ENCODE results near the gene SP1.
A peak's percentile ranks its signal among the peaks of the same experiment; 100 is the strongest.
"Not testable (repeated sequence)": the region's sequence is repeated elsewhere in the genome, so short reads cannot be mapped to it uniquely, and the experiment has no call there.

Gene SP1

DNA sequence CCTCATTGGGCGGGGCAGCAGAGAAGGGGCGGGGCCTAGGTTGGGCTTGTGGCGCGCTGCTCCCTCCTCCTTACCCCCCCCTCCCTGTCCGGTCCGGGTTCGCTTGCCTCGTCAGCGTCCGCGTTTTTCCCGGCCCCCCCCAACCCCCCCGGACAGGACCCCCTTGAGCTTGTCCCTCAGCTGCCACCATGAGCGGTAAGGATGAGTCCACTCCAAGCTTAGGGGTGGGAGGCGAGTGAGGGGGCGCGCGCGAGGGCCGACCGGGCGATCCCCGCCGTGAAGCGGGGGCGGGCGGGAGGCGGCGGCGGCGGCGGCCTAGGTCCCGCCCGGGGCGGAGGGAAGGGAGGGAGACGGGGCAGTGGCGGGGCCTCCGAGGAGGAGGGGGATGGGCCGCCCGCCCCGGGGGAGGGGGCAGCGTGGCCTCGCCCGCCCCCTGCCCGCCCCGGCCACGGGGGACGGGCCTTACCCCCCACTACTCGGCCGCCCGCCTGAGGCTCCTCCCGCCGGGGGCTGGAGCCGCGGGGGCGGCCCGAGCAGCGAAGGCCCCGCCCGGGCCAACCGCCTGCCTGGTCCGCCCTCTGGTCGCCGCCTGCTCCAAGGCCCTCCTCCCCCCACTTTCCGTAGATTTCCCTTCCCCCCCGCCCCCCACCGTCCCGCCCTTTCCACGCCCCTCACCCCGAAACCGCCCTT is at the start of gene SP1:
SP1 (plus strand) TSS at position 73 of the 690 bp plus-strand sequence; CDS start at position 189, 116 bp downstream.
- peak within 1 kb of the TSS; percentile 94 for H3K27ac Mint-ChIP-seq
- DNase-seq, result peak; percentile 99
- no peaks in the 10 kb centered on the region for H3K27me3 Mint-ChIP-seq
- peaks cover 46% of the 10 kb centered on the region for H3K36me3 Mint-ChIP-seq (ENCODE audit: low read depth)
- no peaks in the 10 kb centered on the region for H3K9me3 Mint-ChIP-seq
- peak within 1 kb of the TSS; percentile 84 for H3K4me3 Mint-ChIP-seq
- peaks cover 38% of the 10 kb centered on the region for H3K4me1 Mint-ChIP-seq (ENCODE audit: low read depth)

DNA sequence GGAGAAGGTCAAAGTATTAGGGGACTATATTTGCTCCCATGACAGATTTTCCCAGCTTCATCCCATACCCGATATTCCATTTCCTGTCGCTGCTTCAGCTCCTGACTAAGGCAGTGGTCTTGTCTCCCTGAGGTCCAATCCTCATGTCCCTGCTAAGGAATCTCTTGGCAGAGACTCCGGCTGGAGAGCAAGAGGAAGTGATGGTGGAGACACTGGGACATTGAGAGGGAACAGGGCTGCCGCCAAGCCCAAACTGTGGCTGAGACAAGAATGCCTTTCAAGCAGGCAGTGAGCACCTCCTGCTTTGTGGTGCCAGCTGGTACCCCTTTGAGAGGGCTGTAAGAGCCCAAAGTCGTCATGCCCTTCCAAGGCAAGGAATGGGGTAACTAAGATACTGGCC is 49.3 kb upstream of the SP1 start:
- peaks cover 35% of the 10 kb centered on the region for H3K27me3 Mint-ChIP-seq
- H3K36me3 Mint-ChIP-seq (ENCODE audit: low read depth), result no peaks in the 10 kb centered on the region
- no peak overlapping the region for H3K4me3 Mint-ChIP-seq
- DNase-seq, result no peak
- H3K9me3 Mint-ChIP-seq, result no peaks in the 10 kb centered on the region
- H3K27ac Mint-ChIP-seq, result no peak overlapping the region
- H3K4me1 Mint-ChIP-seq (ENCODE audit: low read depth), result peaks cover 6% of the 10 kb centered on the region

DNA sequence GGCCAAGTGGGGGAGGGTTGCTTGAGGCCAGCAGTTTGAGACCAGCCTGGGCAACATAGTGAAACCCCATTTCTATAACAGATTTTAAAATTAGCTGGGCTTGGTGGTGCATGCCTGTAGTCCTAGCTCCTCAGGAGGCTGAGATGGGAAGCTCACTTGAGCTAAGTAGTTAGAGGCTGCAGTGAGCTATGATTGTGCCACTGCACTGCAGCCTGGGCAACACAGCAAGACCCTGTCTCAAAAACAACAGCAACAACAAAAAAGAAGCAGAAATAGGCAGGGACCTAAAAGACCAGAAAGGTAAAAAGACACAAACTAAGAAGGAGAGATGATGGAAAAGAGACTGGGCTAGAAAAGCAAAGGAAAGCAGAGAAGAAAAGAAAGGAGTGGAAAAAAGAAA is 47.6 kb upstream of the SP1 start:
- H3K27me3 Mint-ChIP-seq, result peaks cover 51% of the 10 kb centered on the region
- not testable (repeated sequence) for H3K4me1 Mint-ChIP-seq (ENCODE audit: low read depth); H3K27ac Mint-ChIP-seq; DNase-seq; H3K36me3 Mint-ChIP-seq (ENCODE audit: low read depth); H3K9me3 Mint-ChIP-seq; H3K4me3 Mint-ChIP-seq

DNA sequence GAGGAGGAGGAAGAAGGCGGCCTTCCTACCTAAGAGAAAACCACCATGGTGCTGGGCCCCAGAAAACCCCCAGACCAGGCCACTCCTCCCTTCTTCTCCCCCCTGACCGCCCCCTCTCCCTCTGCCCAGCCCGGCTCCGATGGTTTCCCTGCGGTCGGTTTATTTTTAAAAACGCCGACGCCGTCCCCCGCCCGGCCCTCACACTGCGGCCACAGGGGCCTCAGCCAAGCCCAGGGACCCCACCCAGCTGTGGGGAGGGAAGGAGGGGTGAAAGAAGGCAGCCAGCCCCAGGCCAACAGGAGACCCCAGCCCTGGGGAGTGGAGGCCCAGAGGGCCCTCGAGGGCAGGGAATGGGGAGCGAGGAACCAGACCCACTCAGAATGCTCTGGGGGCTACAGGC is 47.2 kb upstream of the SP1 start:
- no peak overlapping the region for H3K4me3 Mint-ChIP-seq
- H3K27me3 Mint-ChIP-seq, result peaks cover 53% of the 10 kb centered on the region
- DNase-seq, result no peak
- no peaks in the 10 kb centered on the region for H3K36me3 Mint-ChIP-seq (ENCODE audit: low read depth)
- no peaks in the 10 kb centered on the region for H3K9me3 Mint-ChIP-seq
- peaks cover 2% of the 10 kb centered on the region for H3K4me1 Mint-ChIP-seq (ENCODE audit: low read depth)
- no peak overlapping the region for H3K27ac Mint-ChIP-seq

DNA sequence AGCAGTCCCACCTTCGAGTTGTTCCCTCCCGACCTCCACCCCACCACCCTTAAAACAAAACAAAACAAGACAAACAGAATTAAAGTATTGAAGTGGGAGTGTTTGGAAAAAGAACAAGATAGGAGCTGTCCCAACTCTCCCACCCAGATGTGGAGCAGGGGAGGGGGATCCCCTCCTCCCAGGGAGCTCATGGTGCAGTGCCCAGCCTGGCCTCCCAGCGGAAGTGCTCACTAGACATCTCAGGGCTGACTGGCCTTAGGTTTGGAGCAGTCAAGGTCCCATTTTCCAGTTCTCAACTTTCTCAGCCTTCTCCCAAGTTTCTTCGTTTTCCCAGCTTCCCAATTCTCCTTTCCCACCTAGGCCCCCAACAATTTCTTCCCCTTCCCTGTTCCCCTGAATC is 46.7 kb upstream of the SP1 start:
- H3K4me3 Mint-ChIP-seq, result no peak overlapping the region
- H3K27me3 Mint-ChIP-seq, result peaks cover 56% of the 10 kb centered on the region
- H3K9me3 Mint-ChIP-seq, result no peaks in the 10 kb centered on the region
- peaks cover 5% of the 10 kb centered on the region for H3K4me1 Mint-ChIP-seq (ENCODE audit: low read depth)
- no peak overlapping the region for H3K27ac Mint-ChIP-seq
- DNase-seq, result no peak
- no peaks in the 10 kb centered on the region for H3K36me3 Mint-ChIP-seq (ENCODE audit: low read depth)

DNA sequence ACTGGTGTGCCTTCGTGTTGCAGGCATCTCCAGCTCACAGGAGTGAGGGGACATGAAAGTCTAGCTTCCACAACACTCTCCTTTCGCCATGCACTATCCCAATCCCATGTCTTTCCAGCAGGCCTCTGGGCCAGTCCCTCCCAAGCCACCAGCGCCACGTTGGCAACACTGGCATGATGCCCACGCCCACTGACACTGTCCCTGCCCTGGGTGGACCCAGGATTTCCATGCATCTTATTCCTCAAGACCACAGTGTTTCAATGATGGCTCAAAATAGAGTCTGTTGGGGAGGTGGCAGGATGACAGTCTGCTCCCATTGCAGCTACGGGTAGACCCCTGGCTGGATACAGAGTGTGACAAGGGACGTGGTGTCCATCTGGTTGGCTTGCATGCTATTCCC is 46.1 kb upstream of the SP1 start:
- Mint-ChIP-seq H3K36me3 (ENCODE audit: low read depth) (no peaks in the 10 kb centered on the region), H3K9me3 (no peaks in the 10 kb centered on the region), H3K4me1 (ENCODE audit: low read depth) (peaks cover 5% of the 10 kb centered on the region), H3K4me3 (no peak overlapping the region), H3K27ac (no peak overlapping the region), H3K27me3 (peaks cover 59% of the 10 kb centered on the region)
- DNase-seq, result no peak

DNA sequence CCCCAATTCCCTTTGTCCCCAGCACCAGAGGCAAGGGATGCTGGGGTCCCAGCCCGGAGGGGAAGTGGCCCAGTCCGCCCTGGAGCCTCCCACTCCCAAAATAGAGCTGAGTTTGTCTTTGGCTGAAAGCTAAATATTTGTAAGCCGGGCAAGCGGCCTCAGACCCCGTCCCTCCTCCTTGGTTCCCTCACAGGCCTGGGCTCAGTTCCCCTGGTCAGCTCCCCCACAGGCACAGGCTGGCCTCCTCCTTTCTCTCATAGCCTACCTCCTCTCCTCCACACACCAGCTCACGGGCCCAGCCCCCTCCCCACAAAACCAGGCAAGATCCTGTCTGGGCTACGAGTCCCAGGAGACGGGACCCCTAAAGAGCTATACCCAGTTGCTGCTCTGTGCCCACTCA is 45.2 kb upstream of the SP1 start:
- no peak for DNase-seq
- Mint-ChIP-seq H3K36me3 (ENCODE audit: low read depth) (no peaks in the 10 kb centered on the region), H3K27ac (no peak overlapping the region), H3K9me3 (no peaks in the 10 kb centered on the region), H3K4me1 (ENCODE audit: low read depth) (peaks cover 5% of the 10 kb centered on the region), H3K4me3 (no peak overlapping the region), H3K27me3 (peaks cover 61% of the 10 kb centered on the region)

DNA sequence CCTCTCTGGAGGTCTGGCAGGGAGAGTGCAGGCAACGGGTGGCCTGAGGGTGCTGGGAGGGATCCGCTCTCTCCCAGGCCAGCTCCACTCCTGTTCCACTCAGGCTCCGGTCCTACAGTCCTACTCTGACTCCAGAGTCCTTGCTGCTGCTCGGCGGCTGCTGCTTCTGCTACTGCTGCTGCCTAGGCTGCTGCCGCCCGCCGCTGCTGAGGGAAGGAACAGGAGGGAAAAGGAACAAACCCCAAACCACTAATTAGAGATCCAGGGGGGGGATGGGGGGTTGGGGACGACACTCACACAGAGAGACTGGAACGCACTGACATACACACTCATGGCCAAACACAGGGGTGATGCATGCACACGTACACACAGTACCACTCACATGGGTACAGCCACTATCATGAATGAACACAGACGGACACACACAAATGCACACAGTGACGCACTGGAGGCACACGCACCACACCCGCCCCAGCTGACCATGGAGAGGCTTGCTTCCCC is 43.7 kb upstream of the SP1 start, which contains the start of gene SP7:
SP7 (minus strand) TSS at position 174 of the 501 bp plus-strand sequence. CDS start 708 bp downstream, outside the sequence.
- no peaks in the 10 kb centered on the region for H3K9me3 Mint-ChIP-seq
- H3K36me3 Mint-ChIP-seq (ENCODE audit: low read depth), result no peaks in the 10 kb centered on the region
- DNase-seq, result no peak
- no peak within 1 kb of the TSS for H3K27ac Mint-ChIP-seq
- peaks cover 63% of the 10 kb centered on the region for H3K27me3 Mint-ChIP-seq
- H3K4me1 Mint-ChIP-seq (ENCODE audit: low read depth), result peaks cover 12% of the 10 kb centered on the region
- no peak within 1 kb of the TSS for H3K4me3 Mint-ChIP-seq

DNA sequence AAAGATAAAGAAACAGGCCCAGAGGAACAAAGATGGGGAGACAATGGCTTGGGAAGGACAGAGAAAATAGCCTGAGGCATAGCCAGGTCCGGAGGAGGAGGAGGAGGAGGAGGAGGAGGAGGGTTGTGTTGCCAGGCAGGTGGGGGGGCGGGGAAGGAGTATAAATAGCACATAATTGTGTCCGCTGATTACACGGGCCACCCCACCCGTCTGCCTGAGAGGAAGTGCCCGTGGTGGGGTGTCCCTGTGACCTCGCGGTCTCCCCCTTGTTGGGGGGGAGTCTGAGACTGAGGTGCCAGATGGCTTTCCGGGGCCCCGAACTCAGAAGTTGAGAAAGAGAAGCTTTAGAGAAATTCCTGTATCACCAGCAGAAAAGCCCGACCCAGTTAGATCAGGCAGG is 42.0 kb upstream of the SP1 start:
- Mint-ChIP-seq H3K4me3 (no peak overlapping the region), H3K27ac (no peak overlapping the region), H3K4me1 (ENCODE audit: low read depth) (peaks cover 12% of the 10 kb centered on the region), H3K36me3 (ENCODE audit: low read depth) (no peaks in the 10 kb centered on the region), H3K9me3 (no peaks in the 10 kb centered on the region), H3K27me3 (peaks cover 56% of the 10 kb centered on the region)
- DNase-seq, result no peak

DNA sequence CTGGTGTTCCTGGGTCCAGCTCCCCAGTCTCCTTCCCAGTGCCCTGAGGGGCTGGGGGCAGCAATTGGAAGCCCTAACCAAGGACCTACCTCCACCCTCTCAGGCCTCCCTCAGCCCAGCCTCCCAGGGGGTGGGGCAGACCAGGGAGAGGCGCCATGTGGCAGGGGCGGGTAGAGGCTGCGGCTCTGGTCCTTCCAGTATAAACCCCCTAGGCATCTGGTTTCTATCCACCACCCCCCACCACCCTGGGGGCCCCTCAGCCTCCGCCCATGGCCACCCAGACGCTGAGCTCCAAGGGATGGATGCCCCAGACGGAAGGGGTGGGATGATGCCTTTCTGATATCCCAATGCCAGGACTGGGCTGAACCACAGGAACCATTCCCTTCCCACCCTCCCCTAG is 41.1 kb upstream of the SP1 start:
- Mint-ChIP-seq H3K36me3 (ENCODE audit: low read depth) (no peaks in the 10 kb centered on the region), H3K4me1 (ENCODE audit: low read depth) (peaks cover 15% of the 10 kb centered on the region), H3K9me3 (no peaks in the 10 kb centered on the region), H3K27ac (no peak overlapping the region), H3K4me3 (no peak overlapping the region), H3K27me3 (peaks cover 47% of the 10 kb centered on the region)
- DNase-seq, result no peak

DNA sequence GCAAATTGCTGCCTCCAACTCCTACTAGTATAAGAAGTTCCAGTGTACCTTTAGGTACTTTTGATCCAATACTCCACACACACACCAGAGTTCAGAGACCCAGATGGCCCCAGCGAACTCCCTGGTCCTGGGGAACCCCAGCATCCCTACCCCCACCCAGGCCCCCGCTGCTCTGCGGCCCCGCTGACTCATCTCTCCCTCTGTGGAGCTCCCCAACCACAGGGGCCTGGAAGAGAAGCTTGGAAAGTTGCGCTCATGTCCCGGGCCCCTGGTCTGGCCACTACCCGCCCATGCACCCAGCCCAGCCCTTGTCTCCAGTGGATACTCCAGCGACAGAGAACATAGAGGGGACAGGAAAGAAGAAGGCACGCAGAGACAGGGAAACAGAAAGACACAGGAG is 39.6 kb upstream of the SP1 start:
- Mint-ChIP-seq H3K9me3 (no peaks in the 10 kb centered on the region), H3K27me3 (peaks cover 35% of the 10 kb centered on the region), H3K27ac (no peak overlapping the region), H3K4me3 (no peak overlapping the region), H3K36me3 (ENCODE audit: low read depth) (no peaks in the 10 kb centered on the region), H3K4me1 (ENCODE audit: low read depth) (peaks cover 26% of the 10 kb centered on the region)
- no peak for DNase-seq

DNA sequence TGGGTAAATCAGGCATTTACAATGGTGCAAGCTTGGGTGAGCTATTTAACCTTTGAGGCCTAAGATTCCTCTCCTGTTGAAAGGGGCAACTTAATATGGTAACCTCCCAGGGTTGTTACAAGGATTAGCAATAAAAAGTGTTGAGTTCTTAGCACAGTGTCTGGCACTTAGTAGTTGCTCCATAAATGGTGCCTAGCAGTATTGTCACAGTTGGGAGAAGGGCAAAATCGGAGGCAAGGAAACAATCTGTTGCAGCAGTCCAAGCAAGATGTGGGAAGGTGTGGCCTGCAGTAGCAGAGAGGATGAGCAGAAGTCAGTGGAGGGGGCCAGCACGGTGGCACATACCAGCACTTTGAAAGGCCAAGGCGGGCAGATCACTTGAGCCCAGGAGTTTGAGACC is 36.5 kb upstream of the SP1 start:
- H3K27ac Mint-ChIP-seq, result no peak overlapping the region
- H3K4me3 Mint-ChIP-seq, result no peak overlapping the region
- H3K27me3 Mint-ChIP-seq, result peaks cover 6% of the 10 kb centered on the region

DNA sequence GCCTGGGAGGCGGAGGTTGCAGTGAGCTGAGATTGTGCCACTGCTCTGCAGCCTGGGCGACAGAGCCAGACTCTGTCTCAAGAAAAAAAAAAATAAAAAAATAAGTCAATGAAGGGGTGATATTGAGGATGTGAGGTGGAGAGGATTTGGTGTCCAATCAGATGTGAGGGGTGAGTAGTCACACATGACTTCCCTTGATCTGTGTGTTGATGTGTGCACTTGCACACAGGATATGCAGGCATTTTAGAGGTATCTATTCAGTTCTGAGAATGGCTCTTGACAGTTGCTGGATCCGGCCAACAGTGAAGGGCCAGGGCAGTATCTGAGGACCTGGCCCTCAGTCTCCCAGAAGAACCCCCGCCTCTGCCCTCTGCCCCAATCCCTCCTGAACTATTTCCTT is 36.0 kb upstream of the SP1 start:
- DNase-seq, result no peak
- Mint-ChIP-seq H3K4me1 (ENCODE audit: low read depth) (peaks cover 22% of the 10 kb centered on the region), H3K4me3 (peak overlapping the region; percentile 56), H3K9me3 (no peaks in the 10 kb centered on the region), H3K27ac (peak overlapping the region; percentile 35), H3K36me3 (ENCODE audit: low read depth) (no peaks in the 10 kb centered on the region), H3K27me3 (peaks cover 5% of the 10 kb centered on the region)

More for the DNA sequence above, 36.5 kb upstream of the SP1 start:
- Mint-ChIP-seq H3K4me1 (ENCODE audit: low read depth) (peaks cover 22% of the 10 kb centered on the region), H3K36me3 (ENCODE audit: low read depth) (no peaks in the 10 kb centered on the region), H3K9me3 (no peaks in the 10 kb centered on the region)
- DNase-seq, result no peak

DNA sequence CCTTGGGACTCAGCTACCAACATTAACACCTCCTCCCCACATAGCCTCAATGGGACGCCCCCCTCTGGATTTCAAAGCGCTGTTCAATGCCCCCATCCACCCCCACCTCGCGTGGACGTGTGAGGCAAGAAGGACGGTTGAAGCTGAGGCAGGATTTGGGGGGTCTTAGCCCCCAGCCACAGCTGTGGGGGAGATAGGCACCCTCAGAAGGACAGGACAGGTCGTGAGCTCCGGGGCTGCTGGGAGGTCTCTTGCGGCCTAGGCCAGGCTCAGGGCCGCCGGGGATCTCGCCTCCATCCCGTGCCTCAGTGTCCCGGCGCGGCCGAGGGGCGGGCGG is 35.5 kb upstream of the SP1 start:
- DNase-seq, result no peak
- Mint-ChIP-seq H3K36me3 (ENCODE audit: low read depth) (no peaks in the 10 kb centered on the region), H3K4me3 (peak overlapping the region; percentile 56), H3K4me1 (ENCODE audit: low read depth) (peaks cover 22% of the 10 kb centered on the region), H3K27me3 (peaks cover 5% of the 10 kb centered on the region), H3K27ac (peak overlapping the region; percentile 35), H3K9me3 (no peaks in the 10 kb centered on the region)

DNA sequence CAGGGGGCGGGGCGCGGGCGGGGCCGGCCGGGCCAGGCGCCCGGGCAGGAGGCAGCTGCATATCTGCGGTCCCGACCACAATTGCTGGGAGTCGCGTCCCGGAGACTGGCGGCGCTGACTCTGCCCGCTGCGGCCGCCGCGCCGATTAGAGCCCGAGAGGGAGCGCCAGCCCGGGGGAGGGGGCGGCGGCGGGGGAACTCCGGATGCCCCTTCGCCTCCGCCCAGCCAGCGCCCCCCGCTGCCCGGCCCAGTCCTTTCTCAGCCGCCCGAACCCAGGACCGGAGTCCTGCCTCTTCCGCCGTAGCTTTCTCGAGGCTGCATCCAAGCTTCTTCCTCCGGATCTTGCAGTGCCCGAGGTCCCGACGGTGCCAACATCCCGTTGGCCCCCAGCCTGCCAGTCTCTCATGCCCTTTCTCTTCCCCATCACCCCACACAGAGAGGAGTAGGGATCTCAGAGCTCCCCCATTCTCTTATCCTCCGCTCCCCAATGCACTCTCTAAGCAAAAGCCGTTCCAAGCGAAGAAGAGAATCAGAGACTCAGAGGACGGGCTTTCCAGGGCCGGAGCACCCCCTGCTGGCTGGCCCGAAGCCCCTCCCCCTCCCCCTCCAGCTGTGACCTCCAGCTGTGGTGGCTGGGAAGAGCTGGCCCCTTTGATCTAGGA is 35.0 kb upstream of the SP1 start:
- H3K27me3 Mint-ChIP-seq, result peaks cover 1% of the 10 kb centered on the region
- H3K4me1 Mint-ChIP-seq (ENCODE audit: low read depth), result peaks cover 21% of the 10 kb centered on the region
- H3K36me3 Mint-ChIP-seq (ENCODE audit: low read depth), result no peaks in the 10 kb centered on the region
- peak overlapping the region; percentile 86 for H3K27ac Mint-ChIP-seq
- H3K9me3 Mint-ChIP-seq, result no peaks in the 10 kb centered on the region
- peak; percentile 80 for DNase-seq
- peak overlapping the region; percentile 87 for H3K4me3 Mint-ChIP-seq
